Pancreas (tissue), 10 donors: ENCODE results near the gene MTNR1A. TPM values are rescaled to one million over a fixed set of nuclear protein-coding genes. Genes with fewer than 3 reads are reported as not detected.

ENCODE experiments used
- ATAC-seq, 4 donors: fragments of 200-7000 bp; cut with Tn5 transposase; one replicate each; pipeline versions ENCODE4 v1.8.0 to v1.9.1; 2020; ENCODE audit warnings: mild to moderate bottlenecking in 4 of 4, moderate library complexity in 4 of 4
- DNase-seq, 6 donors: peaks; one replicate each; pipeline ENCODE4 v3.0.0-alpha.2; 2020
- FAIRE-seq: peaks from 2 replicates; lab custom pipeline; 2012; peaks lifted over from hg19 to GRCh38; lab: Jason Lieb, UNC
- H3K27ac ChIP-seq, 4 donors: fragments of 200-600 bp; sonication (generic); 1 replicate in 3 of 4; 2 replicates in 1 of 4; pipeline versions ENCODE4 v1.5.0 to v1.8.0; 2020
- H3K27me3 ChIP-seq, 4 donors: fragments of 200-600 bp; one replicate each; pipeline ENCODE4 v1.8.0; 2021
- H3K36me3 ChIP-seq, 3 donors: fragments of 200-600 bp; sonication (generic) in 1 of 3; one replicate each; pipeline versions ENCODE4 v1.5.0 to v1.8.0; 2020 to 2021
- H3K4me1 ChIP-seq, 3 donors: fragments of 200-600 bp; one replicate each; pipeline ENCODE4 v1.8.0; 2021
- H3K4me3 ChIP-seq, 4 donors: fragments of 200-600 bp; sonication (generic) in 2 of 4; one replicate each; pipeline versions ENCODE4 v1.5.0 to v1.8.0; 2020 to 2021
- H3K9me3 ChIP-seq, 4 donors: fragments of 200-600 bp; one replicate each; pipeline ENCODE4 v1.8.0; 2021
- CTCF ChIP-seq, 4 donors: fragments of 200-600 bp; sonication (generic) in 3 of 4; IDR thresholded peaks; one replicate each; pipeline versions ENCODE4 v1.5.0 to v1.8.0; 2021; ENCODE audit warnings: antibody characterized with exemption in 4 of 4
- WGBS, 2 donors: extraction: QIAGEN DNeasy Blood & Tissue Kit; methylation state at CpG; one replicate each; pipeline ENCODE4 v1.1.7; 2013; 5-methylcytosine and 5-hydroxymethylcytosine counted together
- intact Hi-C, 3 donors: fragments of 100-400 bp; cut with DNase I; formaldehyde crosslinking; loops; one replicate each; pipeline versions ENCODE4 v1.11.1 to v1.14.2; 2022
- polyA plus RNA-seq, 2 donors: library from polyadenylated mRNA; stranded (reverse); fragments of 200-250 nt; gene quantifications; one replicate each; pipeline ENCODE4 v1.2.3, GENCODE V29; 2013
- total RNA-seq, 6 donors: library from RNA; stranded (reverse); fragmentation: NEBNext Ultra II Directional in 4 of 6; extraction: Animal tissue kit (Norgen Biotek cat#: 25700) in 4 of 6; gene quantifications; one replicate each; pipeline versions ENCODE4 v1.2.1 to v1.2.4, GENCODE V29; 2021 to 2023
- donor health status: healthy with polysubstance abuse.
- donor health status: DM: no; HTN: no; CAD: no; lungs with moderate emphysema.
- donor health status: DM: no; HTN: no; CAD: no.
- donor health status: control.
- donor health status: control.
- donor health status: Bipolar disorder and iron deficiency.
- donor health status: DM: yes; HTN: yes; CAD: no.
- donor health status: DM: no; HTN: no; CAD: no.
- donor health status: DM: no; HTN: no; CAD: no.
- donor health status: DM: yes; HTN: yes; CAD: no.

The MTNR1A gene
- total and polyA plus RNA-seq, 8 donors: 0.09 to 2.5 (median 0.92) TPM

DNA sequence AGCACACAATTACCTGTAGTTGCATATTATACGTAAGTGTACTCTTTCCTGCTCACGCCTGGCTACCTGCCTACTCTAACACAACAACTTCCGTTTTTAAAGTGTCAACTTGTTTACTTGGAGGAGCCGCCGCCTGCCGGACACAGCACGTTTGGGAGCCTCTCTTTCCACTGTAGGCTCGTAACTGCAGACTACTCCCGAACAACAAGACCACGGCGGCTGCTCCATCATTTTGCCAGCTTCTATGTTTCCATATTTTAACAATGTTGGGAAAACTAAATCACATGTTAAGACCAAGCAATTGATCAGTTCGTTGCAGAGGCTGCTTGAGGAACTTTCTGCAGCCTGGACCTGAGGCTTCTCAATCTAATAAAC lies 841 bp downstream of the MTNR1A start:
- no peak for TF ChIP-seq CTCF (IDR thresholded peaks at IDR 0.05)
- peak; percentile 59 to 84 (median 78) for ATAC-seq
- Histone ChIP-seq H3K9me3 (no peaks in the 10 kb centered on the region), H3K27me3 (peaks cover 0 to 4% (median 0%) of the 10 kb centered on the region in 4 donors), H3K4me1 (no peaks in the 10 kb centered on the region), H3K36me3 (no peaks in the 10 kb centered on the region), H3K4me3 (peak overlapping the region; percentile 25 to 47 (median 32)), H3K27ac (peak overlapping the region in 3 of 4 donors; percentile 45 to 80 (median 75))
- WGBS, 2 donors: 1% methylated on average over 12 of the region's 12 CpGs
- intact Hi-C loops: no loop called here
- no peak for FAIRE-seq
- DNase-seq: peak in 5 of 6 donors; percentile 9 to 61 (median 31)

GRCh38 chr4:186553717-186554116 lies 1.6 kb downstream of the MTNR1A start:
- Histone ChIP-seq H3K27me3 (peaks cover 0 to 4% (median 0%) of the 10 kb centered on the region in 4 donors), H3K36me3 (no peaks in the 10 kb centered on the region), H3K4me3 (peak overlapping the region in 1 of 4 donors; percentile 37), H3K9me3 (no peaks in the 10 kb centered on the region), H3K27ac (peak overlapping the region in 2 of 4 donors; percentile 75 to 80), H3K4me1 (no peaks in the 10 kb centered on the region)
- TF ChIP-seq CTCF (IDR thresholded peaks at IDR 0.05): no peak
- ATAC-seq (peak in 3 of 4 donors; percentile 15 to 40 (median 28)), DNase-seq (no peak), FAIRE-seq (no peak)
- WGBS, 2 donors: 63% methylated on average over 13 of the region's 13 CpGs
- intact Hi-C loops: no loop called here

DNA sequence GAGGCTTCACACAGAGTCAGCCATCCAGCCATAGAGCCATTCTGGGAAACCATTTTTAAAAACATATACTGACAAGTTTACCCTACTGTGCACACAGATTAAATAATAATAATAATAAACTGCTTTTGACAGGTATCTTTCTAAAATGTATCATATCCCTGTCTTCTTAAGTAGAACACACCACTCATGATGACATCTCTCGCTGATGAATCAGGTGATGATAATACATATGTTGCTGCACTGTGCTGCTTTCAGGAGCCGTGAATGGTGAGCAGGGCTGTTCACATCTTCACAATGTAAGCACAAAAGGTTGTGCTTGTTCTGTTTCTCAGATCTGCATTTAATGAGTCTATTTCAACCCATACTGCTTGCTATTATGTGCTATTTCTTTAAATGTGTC lies 3.5 kb downstream of the MTNR1A start:
- Histone ChIP-seq H3K27ac (no peak overlapping the region), H3K4me3 (no peak overlapping the region), H3K36me3 (no peaks in the 10 kb centered on the region), H3K4me1 (no peaks in the 10 kb centered on the region), H3K27me3 (peaks cover 0 to 4% (median 0%) of the 10 kb centered on the region in 4 donors), H3K9me3 (no peaks in the 10 kb centered on the region)
- no peak for ATAC-seq
- intact Hi-C loops: no loop called here
- no peak for TF ChIP-seq CTCF (IDR thresholded peaks at IDR 0.05)
- DNase-seq: no peak
- 81 to 91% methylated on average over 2 of the region's 2 CpGs for WGBS, 2 donors
- no peak for FAIRE-seq

DNA sequence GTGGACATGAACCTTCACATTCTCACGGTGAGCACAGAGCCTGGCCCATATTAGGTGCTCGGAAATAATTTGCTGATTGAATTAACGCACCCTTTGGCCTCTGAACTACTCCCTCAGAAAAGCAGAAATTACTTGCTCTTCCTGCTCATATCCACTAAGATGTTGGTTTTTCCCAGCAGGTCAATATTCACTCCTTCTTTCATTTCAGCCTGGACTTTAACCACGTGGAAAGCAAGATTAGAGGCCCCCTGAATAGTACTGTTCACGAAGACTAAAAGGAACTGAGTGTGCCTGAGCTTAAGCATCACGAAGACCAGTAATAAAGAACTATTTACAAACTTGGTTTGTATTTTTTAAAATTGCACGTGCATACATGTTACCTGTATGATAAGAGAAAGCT lies 9.9 kb downstream of the MTNR1A start:
- no peak overlapping the region for H3K4me3 ChIP-seq
- no peak for TF ChIP-seq CTCF (IDR thresholded peaks at IDR 0.05)
- WGBS, 2 donors: 54 to 60% methylated on average over 7 of the region's 7 CpGs
- no peak overlapping the region for H3K27ac ChIP-seq
- FAIRE-seq (no peak), ATAC-seq (no peak), DNase-seq (no peak)
- no peaks in the 10 kb centered on the region for H3K4me1 ChIP-seq
- no peaks in the 10 kb centered on the region for H3K27me3 ChIP-seq
- H3K36me3 ChIP-seq: no peaks in the 10 kb centered on the region
- intact Hi-C loops: no loop called here
- no peaks in the 10 kb centered on the region for H3K9me3 ChIP-seq

DNA sequence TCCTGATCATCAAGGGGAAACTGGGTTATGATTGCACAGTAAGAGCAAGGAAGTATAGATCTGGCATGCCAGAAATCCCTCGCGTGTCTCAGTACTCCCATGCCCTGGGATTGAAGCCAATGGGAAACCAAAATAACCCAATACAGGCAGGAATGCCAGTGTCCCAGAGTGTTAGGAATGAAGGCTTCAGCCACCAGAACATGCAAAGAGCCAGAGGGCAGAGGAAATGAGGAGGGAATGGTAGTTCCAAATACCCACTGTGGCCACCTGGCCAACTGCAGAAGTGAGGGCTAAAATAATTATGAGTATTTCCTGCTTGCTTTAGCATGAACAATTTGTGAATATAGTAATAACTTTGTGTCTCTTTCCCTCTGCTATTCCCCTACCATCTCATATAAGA lies 12.2 kb downstream of the MTNR1A start:
- Histone ChIP-seq H3K36me3 (no peaks in the 10 kb centered on the region), H3K9me3 (no peaks in the 10 kb centered on the region), H3K4me1 (no peaks in the 10 kb centered on the region), H3K27ac (no peak overlapping the region), H3K4me3 (no peak overlapping the region), H3K27me3 (no peaks in the 10 kb centered on the region)
- no peak for FAIRE-seq
- ATAC-seq: no peak
- no peak for TF ChIP-seq CTCF (IDR thresholded peaks at IDR 0.05)
- intact Hi-C loops: no loop called here
- 87 to 96% methylated on average over 2 of the region's 2 CpGs for WGBS, 2 donors
- no peak for DNase-seq
